Stimulated activated CD8-positive, alpha-beta memory T cell treated with anti-CD3 and anti-CD28 coated beads, Interleukin-15, amount 100 ng/mL, for 24 hours (primary cell): ENCODE results near the gene RAB33B.
"Not testable (repeated sequence)": the region's sequence is repeated elsewhere in the genome, so short reads cannot be mapped to it uniquely, and the experiment has no call there.

ENCODE experiments used
- DNase-seq: peaks from one replicate; pipeline ENCODE4 v3.0.0-alpha.2; 2020; ENCODE audit warnings: low read depth

RAB33B gene

DNA sequence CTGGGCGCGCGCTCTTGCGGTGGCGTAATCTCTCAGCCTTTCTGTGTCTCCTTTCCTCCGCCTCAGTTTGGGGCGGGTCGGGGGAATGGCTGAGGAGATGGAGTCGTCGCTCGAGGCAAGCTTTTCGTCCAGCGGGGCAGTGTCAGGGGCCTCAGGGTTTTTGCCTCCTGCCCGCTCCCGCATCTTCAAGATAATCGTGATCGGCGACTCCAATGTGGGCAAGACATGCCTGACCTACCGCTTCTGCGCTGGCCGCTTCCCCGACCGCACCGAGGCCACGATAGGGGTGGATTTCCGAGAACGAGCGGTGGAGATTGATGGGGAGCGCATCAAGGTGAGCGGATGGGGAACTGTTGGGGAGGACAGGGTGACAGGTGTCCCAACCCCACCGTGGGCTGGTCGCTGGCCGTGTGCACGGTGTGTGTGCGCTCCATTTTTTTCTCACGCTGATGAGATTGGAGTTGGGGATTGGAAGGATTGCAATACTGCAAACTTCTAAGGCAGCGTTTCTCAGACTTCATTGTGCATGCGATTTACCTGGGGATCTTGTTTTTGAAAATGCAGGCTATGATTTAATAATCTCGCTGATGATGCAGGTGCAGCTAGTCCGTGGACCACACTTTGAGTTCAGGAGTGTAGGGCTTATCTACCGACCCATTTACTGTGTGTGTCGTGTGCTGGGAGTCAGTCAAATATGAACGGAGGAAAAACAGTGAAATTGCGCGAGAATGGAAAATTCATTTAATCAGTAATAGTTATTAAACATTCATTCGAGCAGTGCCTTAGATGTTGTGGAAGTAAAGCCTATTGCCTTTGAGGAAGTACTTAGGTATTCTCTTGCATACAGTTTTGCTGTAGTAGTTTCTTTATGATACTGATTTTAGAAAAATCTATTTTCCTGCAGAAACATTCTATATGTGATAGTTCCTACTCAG, at the start of gene RAB33B:
Gene RAB33B, plus strand, starts transcription at position 11 of the 935 bp plus-strand sequence. Its CDS starts 75 bp downstream, at position 86.
- DNase-seq = no peak

DNA sequence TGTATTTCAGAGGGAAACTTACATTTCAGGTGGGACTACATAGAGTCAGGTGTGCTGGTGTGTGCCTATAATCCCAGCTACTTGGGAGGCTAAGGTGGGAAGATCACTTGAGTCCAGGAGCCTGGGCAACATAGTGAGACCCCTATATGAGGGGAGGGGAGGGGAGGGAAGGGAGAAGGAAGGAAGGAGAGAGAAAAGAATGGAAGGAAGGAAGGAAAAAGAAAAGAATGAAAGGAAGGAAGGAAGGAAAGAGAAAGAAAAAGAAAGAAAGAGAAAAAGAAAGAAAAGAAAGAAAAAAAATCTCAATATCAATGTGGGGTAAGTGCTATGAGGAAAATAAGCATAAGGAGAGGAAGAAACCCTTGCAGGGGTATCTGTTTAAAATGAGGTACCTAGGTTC, 43.6 kb upstream of the RAB33B start:
- DNase-seq = no peak

DNA sequence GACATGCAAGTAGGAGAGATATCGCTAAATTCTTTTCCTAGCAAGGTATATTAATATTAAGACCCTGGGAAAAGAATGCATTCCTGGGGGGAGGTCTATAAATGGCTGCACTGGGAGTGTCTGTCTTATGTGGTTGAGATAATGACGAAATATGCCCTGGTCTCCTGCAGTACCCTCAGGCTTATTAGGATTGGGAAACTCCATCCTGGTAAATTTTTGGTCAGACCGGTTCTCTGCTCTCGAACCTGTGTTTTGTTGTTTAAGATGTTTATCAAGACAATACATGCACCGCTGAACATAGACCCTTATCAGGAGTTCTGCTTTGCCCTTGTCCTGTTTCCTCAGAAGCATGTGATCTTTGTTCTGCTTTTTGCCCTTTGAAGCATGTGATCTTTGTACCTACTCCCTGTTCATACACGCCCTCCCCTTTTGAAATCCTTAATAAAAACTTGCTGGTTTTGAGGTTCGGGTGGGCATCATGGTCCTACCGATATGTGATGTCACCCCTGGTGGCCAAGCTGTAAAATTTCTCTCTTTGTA, 39.2 kb upstream of the RAB33B start:
- DNase-seq = not testable (repeated sequence)

DNA sequence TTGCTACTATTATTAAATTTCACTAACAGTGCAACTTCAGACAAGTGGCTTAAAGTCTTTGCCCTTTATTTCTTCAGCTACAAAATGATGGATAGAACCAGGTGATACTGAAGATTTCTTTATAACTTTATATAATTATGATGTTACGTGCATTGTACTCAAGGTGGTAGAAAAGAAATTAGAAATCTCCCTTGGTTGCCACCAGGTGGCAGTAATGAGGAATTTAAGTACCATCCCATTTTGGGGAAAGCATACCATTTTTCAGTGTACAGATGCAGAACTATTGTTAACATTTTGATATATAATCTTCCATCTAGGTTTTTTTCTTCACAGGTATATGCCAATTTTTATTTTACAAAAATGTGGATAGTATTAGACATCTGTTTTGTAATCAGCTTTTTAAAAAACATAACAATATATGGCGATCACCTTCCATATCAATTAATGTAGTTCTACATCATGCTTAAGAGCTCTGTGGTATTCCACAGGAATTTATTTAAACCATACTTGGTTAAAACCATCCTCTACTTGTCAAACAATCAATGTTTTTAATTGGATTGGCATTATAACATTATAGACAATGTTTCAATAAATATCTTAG, 37.7 kb upstream of the RAB33B start:
- no peak for DNase-seq

DNA sequence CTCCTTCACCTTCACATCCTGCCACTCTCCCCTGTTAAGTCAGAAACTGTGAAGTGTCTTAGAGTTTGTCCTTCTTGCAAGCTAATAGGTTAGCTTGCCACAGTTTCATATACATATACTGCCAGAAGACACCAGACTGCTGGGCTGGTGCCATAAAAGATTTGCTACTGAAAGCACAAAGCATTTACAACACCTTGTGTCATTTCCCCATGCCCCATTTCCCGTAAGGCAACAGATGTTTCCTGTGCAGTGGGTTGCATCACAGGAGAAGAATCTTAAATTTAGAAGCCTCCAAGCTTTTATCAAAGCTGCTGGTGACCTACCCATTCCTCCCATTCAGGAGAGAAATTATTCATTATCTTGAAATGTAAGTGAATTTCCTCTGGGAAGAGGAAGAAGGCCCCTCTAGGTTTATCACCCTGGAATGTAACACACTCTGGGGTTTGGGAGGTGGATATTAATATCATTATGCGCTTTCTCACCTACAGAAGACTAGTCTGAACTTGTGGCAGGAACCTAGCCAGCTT, 34.5 kb upstream of the RAB33B start:
- no peak for DNase-seq

DNA sequence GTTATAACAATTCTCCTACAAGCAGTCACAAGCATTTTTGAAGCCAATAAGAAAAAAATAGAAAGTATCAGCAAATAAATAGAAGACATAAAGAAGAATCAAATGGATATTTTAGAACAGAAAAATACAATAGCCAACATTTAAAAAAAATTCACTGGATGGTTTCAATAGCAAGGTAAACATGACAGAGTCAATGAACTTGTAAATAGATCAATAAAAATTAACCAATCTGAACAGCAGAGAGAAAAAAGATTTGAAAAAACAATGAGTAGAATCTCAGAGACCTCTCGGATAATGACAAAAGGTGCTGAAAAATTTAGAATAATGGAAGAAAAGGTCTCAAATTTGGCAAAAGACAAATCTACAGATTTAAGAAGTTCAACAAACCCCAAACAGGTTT, 33.3 kb upstream of the RAB33B start:
- DNase-seq = no peak

DNA sequence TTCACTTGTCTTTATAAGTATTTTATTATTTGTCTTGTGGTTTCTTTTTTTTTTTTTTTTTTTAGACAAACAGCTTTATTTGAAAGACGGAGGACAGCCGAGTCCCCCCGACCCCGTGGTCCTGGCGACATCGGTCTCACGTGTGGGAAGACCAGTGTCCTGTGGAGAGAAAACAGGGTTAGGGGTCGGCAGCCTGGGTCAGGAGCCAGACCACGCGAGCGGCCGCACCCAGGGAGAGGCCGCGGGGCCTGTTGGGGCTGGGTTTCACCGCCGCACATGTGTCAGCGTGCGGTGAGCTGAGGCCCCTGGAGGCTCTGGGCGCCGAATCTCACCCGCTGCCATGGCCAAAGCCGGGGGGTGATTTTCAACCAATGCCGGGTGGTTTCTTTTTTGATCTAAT, 17.8 kb upstream of the RAB33B start:
- DNase-seq = no peak

DNA sequence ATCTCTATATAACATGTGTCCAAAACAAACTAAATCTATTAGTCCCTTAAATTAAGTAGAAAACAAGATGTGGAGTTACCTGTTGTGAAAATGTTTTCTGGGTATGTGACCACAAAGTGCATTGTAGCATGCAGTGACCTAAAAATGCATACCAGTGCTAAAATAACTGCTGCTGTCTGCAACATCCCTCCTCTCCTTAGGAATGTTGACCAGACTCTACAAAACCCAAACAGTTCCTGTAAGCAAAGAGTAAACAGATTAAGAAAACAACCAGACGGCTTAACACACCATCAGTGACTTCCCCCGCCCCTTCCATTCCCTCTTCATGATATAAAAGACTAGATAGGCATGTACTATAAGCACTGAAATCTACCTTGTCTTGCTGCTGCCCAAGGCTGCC, 15.8 kb upstream of the RAB33B start:
- DNase-seq = no peak

DNA sequence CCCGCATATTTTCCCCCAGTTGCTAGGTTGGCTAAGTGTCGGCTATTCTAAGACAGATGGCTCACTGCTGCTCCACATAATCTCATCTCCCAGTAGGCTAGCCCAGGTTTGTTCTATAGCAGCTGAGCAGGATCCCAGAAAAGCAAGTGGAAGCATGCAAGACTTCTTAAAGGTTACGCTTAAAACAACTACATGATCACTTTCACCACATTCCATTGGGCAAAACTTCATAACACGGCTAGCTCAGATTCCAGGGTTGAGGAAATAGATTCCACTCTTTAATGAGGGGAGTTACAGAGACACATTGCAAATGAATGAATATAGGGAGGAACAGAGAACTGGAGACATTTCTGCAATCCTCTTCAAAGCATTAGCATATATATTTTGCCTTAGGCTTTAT, 12.9 kb upstream of the RAB33B start:
- DNase-seq = no peak

DNA sequence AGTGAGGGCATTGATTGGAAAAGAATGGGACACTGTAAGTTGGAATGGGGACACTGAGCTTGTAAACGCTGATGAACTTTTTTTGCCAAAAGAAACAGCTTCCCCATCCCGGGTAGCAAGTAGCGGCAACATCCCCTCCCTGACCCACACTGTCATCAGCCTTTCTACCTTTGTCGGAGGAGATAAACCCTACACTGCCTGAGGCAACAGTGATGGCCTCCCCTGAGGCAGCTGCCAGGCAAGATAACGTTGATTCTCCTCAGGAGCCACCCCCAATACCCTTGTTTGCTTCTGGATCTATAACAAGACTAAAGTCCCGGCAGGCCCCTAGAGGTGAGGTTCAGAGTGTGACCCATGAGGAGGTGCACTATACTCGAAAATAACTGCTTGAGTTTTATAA, 10.3 kb upstream of the RAB33B start:
- DNase-seq = no peak

DNA sequence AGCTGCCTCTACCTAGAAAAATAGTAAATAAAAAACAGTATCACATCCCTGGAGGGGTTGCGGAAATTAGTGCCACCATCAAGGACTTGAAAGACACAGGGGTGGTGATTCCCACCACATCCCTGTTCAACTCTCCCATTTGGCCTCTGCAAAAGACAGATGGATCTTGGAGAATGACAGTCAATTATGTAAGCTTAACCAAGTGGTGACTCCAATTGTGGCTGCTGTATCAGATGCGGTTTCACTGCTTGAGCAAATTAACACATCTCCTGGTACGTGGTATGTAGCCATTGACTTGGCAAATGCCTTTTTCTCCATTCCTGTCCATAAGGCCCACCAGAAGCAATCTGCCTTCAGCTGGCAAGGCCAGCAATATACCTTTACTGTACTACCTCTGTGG, 9.0 kb upstream of the RAB33B start:
- not testable (repeated sequence) for DNase-seq

DNA sequence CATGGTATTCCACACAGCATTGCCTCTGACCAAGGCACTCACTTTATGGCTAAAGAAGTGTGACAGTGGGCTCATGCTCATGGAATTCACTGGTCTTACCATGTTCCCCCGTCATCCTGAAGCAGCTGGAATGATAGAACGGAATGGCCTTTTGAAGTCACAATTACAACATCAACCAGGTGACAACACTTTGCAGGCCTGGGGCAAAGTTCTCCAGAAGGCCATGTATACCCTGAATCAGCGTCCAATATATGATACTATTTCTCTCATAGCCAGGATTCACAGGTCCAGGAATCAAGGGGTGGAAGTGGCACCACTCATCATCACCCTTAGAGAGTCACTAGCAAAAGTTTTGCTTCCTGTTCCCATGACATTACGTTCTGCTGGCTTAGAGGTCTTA, 6.8 kb upstream of the RAB33B start:
- not testable (repeated sequence) for DNase-seq

DNA sequence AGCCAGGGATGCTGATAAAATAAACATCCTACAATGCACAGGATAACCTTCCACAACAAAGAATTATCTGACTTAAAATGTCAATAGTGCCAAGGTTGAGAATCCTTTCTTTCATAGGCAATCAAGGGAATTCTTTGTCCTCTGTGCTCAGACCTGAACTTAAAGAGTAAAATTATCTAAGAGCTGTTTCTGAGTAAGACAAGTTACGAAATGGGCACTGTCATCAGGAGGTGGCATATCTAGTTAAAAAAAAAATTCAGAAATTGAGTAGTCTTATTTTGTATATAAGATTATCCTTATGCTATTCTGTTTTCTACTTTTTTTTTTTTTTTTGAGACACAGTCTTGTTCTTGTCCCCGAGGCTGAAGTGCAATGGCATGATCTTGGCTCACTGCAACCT, 3.3 kb upstream of the RAB33B start:
- no peak for DNase-seq

DNA sequence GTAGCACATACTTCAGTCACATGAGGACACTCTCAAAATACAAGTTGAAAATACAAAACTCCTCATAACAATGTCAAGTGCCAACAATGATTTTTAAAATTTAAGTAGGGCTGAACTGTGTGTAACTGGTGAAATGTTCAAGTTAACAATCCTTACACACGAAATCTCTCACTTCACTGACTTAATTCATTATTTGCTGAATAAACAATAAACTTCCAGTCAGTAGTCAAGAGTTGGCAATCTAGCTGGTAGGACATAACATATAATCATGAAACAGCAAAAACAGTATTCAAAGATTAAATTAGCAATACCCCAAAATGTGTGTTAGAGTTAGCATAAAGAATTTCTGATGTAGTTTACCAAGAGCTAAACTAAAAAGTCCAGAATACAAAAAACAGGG, 1.9 kb upstream of the RAB33B start:
- no peak for DNase-seq

DNA sequence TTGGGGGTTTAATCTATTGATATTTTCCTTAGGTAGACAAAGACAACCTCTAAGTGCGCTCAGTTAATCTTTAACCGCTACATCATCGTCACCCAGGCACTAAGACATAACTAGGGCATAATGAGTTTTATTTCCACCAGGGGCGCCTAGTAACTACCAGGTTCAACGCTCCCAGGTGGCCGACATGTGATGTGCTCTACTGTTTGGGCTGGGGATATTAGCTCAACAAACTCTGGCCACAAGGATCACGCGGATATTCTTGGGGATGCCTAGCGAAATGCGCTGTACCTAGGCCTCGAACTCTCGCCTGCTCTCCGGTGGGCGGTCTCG, 915 bp upstream of the RAB33B start:
- DNase-seq = no peak

DNA sequence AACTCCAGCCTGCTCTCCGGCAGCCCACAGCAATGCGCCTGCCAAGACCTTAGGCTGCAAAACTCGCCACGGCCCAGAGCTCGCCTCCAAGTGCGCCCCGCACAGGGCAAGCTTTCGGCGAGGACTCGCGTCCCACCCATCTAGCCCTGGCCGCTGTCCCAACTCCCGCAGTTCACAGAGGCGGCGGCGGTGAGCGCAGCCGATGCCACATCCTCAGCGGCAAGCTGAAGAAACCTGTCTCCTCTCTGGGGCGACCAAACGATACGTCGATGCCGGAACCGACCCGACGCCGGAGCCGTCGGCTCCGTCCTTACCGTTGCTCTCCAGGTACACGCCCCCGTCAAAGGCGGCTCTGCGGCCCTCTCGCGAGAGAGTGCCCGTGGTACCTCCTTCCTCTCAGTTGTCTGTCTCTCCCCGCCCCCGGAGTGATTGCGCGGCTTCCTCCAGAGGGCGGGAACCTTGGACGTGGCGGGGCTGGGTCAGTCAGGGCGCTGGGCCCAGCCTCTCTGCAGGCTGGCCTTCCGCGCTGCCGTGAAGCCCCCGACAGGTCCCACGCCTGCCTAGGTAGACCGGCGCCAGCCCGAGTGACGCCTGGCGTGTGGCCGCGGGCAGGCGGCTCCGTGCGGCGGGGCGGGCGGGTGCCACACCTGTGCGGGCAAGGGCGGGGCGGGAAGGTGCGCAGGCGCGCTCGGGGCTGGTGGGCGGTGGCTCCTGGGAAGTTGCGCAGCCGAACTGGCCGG, 380 bp upstream of the RAB33B start:
- peak; percentile 89 for DNase-seq

DNA sequence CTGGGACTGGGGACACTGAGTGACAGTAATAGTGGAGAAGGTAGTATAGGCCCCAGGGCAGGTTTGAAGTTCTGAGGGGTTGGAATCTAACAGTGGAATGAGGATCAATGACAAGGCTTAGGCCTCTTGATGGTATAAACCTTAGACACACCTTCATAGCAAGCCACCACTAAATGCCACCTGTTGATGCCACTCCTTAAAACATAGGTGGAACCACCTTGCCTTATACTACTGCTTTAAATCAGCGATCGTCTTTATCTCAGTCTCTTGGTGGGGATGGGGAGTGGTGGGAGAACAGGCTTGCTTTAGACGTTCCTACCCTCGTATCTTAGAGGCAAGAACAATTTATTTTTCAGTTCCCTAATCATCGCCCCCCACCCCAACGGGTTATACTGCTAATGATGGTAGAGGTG, 1.2 kb downstream of the RAB33B start:
- no peak for DNase-seq

DNA sequence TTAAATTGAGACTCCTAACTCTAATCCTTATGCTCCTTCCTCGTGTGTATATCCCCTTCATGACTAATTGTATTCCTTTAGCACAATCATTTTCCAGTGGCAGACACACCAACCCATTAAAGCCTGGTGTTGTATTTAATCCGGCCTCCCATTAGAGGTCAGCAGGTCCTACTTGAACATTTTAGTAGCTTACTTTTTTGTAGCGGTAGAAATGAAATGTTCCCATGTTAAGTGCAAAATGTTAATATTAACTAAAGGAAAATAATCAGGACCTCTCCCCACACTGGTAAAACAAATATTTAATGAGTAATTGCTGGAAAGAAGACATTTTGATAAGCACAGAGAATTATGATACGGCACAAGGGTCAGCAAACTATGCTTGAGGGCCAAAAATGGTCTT, 3.4 kb downstream of the RAB33B start:
- DNase-seq = no peak

DNA sequence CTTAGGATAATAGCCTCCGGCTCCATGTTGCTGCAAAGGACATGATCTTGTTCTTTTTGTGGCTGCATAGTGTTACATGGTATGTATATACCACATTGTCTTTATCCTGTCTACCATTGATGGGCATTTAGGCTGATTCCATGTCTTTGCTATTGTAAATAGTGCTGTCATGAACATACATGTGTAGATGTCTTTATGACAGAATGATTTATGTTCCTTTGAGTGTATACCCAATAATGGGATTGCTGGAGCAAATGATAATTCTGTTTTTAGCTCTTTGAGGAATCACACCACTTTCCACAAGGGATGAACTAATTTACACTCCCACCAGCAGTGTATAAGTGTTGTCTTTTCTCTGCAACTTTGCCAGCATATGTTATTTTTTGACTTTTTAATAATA, 4.6 kb downstream of the RAB33B start:
- no peak for DNase-seq

DNA sequence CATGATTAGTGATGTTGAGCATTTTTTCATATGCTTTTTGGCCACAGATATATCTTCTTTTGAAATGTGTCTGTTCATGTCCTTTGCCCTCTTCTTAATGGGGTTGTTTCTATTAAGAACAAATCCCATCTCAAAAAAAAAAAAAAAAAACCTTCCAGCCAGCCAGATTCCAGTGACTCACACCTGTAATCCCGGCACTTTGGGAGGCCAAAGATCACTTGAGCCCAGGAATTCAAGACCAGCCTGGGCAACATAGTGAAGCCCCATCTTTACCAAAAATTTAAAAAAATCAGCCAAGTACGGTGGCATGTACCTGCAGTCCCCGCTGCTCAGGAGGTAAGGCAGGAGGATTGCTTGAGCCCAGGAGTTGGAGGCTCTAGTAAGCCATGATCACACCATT, 5.1 kb downstream of the RAB33B start:
- DNase-seq = no peak

DNA sequence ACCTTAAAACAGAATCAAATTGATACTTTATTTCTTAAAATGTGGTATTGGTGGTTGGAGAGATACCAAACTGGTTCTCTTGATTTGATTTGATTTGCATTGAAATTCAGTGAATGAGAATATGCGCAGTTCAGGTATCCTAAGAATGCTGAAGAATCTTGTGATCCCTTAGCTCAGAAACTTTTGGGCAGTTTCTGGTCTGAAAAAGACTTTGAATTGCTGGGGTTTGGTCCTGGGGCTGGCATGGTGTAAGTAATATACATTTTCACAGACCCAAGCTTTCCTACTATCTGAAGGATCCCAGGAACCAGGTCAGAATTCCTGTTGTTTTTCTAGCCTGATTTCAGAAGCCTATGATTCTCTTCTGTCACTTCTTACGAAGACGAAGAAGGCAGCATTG, 6.6 kb downstream of the RAB33B start:
- DNase-seq = no peak

DNA sequence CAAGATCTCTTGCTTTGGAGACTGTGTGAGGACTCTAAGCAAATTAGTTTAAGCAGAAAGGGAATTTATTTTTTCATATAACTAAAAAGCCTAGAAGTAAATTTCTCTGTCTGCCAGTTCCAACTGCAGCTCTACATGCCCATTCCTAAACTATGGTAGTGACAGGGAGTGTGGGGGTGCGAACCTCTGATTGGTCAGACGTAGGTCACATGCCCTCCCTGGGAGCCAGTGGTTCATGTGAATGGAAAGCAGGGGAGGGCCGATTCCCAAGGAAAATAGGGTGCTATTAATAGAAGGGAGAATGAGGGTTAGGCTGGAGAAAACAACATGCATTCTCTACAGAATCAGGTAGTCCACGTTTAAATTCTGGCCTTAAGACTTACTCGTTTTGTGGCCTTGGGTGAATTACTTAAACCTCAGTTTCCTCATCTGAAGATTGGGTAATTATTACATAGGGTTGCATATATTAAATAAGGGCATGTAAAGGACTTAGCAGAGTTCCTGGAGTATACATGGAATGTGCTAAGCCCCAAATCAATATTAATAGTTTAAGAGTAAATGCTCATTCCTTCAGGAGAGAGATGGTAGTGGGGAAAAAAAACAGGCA, 7.2 kb downstream of the RAB33B start:
- no peak for DNase-seq
